GM18526 (cell line): ENCODE results near the gene RHOBTB1.

Experiments used
- POLR2A ChIP-seq: IDR thresholded peaks from 3 replicates; pipeline ENCODE4 v1.6.1; 2011; ENCODE audit not compliant: insufficient read length; ENCODE audit errors: extremely low read depth

The RHOBTB1 gene

GRCh38 chr10:60944058-60944909 is at the start of gene RHOBTB1:
TSS of gene RHOBTB1 (minus strand) at chr10:60944185. CDS start at chr10:60911542, 32,643 bp downstream.
- no peak for TF ChIP-seq POLR2A

GRCh38 chr10:60992636-60993035 is 48.7 kb upstream of the RHOBTB1 start:
- no peak for TF ChIP-seq POLR2A

- no peak for TF ChIP-seq POLR2A
These were observed 46.7 kb upstream of the RHOBTB1 start for GRCh38 chr10:60990663-60991062.

GRCh38 chr10:60989400-60989876 is 45.5 kb upstream of the RHOBTB1 start:
- TF ChIP-seq POLR2A: no peak

GRCh38 chr10:60986791-60987190 is 42.8 kb upstream of the RHOBTB1 start:
- no peak for TF ChIP-seq POLR2A

GRCh38 chr10:60985951-60986350 is 42.0 kb upstream of the RHOBTB1 start:
- no peak for TF ChIP-seq POLR2A

GRCh38 chr10:60980997-60981396 is 37.0 kb upstream of the RHOBTB1 start:
- no peak for TF ChIP-seq POLR2A

GRCh38 chr10:60979667-60980104 is 35.7 kb upstream of the RHOBTB1 start:
- TF ChIP-seq POLR2A: no peak

- TF ChIP-seq POLR2A: no peak
These were observed 34.5 kb upstream of the RHOBTB1 start for GRCh38 chr10:60978287-60979115.

GRCh38 chr10:60977161-60978122 is 33.5 kb upstream of the RHOBTB1 start:
- TF ChIP-seq POLR2A: no peak

GRCh38 chr10:60976687-60977086 is 32.7 kb upstream of the RHOBTB1 start:
- no peak for TF ChIP-seq POLR2A

GRCh38 chr10:60975716-60976115 is 31.7 kb upstream of the RHOBTB1 start:
- no peak for TF ChIP-seq POLR2A

GRCh38 chr10:60974463-60975149 is 30.6 kb upstream of the RHOBTB1 start:
- TF ChIP-seq POLR2A: no peak

GRCh38 chr10:60973086-60973485 is 29.1 kb upstream of the RHOBTB1 start:
- TF ChIP-seq POLR2A: no peak

- no peak for TF ChIP-seq POLR2A
These were observed 26.5 kb upstream of the RHOBTB1 start for GRCh38 chr10:60970526-60970925.

- TF ChIP-seq POLR2A: no peak
These were observed 24.5 kb upstream of the RHOBTB1 start for GRCh38 chr10:60968504-60968903.
